ENCODE data around the gene DENND5A.

DENND5A gene

DNA sequence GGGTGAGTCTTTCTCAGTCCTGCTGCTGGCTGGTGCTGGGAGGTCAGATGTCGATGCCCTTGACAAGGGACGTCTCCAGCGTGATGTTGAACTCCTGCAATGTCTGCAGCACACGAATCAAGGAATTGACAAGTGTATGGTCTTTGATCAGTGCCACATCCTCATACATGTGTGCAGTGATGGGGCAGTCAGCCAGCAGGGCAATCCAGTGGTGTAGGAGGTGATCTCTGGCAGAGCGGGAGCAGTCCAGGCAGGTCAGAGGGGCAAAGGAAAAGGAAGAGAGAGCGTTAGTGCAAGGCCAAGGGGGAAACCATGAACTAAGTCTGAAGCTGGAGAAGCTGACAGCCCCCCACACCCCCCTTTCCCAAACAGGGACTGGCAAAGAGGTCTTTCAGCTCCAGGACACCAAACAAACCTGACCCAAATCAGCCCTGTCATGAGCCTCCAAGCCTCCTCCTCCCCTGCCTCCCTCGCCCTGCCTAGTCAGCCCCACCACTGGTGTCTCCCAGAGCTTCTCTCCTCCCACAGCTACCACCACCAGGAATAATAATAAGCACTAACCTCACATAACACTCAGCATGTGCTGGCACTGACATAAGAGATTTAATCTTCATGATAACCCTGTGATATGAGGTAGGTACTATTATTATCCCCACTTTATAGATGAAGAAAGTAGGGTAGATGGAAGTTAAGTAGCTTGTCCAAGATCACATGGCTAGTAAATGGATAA is 125.4 kb downstream of the DENND5A start:
- DNase-seq = no peak

DNA sequence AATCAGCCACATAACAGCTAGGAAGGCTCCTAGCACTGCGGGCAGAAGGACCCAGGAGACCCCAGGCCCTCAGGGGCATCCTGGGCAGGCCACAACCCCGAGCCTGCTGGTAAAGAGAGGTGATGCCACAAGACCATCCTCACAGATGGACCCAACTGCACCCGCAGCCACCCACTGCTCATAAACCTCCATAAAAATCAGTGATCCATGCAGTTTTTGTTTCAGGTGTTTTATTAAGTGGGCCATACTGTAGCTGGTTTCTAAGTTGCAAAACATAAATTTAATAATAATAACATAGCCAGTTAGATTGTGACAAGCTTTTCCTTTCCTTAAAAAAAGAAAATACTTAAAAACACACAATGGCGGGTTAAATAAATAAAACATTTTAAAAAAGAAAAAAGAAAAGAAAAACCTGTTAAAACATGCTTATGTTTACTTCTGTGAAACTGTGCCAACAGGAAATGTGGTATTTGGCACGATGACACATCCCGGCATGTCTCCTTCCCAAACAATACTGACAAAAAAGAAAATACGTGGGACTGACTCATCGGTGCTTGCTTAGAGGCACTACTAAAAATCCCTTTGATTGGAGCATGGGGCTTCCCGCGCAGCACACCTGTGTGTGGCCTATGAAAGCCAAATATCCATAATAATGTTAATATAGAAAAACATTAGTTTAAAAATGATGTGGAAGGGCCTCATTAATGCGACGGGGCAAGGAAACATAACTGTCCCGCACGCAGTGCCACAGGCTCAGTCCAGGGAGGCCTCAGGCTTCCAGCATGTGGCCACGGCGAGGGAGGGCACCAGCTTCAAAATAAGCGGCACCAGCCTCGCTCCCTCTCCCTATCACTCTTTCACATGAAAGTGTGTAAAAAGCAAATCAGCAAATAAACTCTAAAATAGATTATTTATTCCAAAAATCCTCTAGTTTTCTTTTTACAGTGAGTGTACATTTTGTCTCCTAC is 126.3 kb downstream of the DENND5A start:
- no peak for DNase-seq

DNA sequence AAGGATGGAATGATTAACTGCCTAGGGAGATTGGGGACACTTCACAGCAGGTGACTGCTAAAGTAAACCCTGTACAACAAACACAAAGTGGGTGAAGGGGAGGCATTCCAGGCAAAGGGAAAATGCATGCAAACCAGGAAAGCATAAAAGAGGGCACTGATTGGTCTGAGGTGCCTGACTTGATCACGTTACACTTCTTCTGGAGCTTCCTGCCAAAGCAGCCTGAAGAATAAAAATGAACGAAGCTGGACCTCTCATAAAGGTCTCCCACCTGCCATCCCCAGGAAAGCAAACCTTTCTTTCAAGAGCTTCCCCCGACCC is 127.1 kb downstream of the DENND5A start:
- no peak for DNase-seq

DNA sequence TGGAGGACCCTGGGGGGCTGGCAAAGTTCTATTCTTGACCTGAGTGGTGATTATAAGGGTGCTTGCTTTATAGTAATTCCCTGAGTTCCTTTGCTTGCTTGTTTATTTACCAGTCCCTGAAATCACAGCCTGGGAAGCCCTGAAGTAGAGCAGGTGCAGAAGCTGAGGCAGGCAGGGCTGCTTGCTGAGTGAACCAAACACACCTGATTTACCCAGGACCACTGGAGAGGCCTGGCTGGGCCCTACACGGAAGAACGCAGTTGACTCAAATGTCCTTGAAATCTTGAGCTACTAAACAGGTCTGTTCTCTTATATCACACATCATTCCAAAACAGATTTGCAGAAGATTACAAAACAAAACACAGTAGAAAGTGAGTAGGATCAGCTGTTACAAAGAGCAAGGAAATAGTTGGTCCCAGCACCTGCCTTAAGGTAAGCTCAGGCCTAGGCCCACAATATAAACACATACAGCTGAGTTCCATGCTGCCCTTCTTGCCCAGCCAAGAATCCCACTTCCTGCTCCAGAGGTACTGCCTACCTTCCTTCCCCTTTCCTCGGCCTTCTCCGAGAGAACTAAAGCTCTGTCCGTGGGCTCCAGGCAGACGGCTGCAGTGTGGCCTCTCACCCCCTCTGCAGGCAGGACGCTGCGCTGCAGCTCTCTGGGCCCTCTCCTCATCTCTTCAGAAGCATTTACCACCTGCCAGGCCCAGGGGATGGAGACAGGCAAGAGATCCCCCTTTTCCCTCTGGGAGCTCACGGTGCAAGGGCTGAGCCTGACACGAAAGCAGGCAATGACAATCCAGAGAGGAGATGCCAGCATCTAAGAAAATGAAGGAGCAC is 127.6 kb downstream of the DENND5A start:
- peak in 56 of 58 donors; percentile 17 to 81 (median 53) for DNase-seq

DNA sequence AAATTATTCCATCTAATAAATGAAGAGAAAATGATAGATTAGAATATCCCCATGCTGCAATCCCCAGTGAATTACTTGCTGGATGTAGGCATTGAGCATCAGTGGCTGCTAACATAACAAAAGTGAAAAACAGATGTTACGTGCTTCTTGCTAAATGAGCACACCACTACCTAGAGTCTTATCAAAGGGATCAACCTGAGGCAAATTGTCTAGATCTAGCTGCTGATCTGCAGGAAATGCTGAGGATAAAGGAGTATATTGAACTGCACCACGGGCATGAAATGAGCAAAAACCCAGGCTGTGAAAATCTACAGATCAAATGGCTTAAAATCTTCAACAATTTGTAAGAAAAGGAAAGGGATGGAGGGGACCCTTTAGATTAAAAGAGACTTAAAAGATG is 128.4 kb downstream of the DENND5A start:
- DNase-seq = no peak

DNA sequence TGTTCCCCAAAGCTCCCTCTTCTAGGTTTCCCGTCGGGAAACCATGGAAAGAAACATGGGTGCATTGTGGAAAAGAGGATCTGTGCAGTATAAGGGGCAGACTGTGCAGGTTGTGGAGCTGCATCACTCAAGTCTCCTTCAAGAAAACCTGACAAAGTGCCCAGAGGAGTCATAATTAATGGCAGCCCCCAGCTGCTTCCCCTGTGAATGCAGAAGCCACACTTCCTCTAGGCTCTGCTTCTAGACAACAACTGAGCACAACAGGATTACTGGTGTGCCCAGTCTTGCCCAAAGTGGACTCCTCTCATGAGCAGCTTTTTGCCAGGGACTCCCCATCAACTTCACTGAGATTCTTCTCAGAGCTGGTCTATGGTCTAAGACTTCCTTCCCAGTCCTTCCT is 131.2 kb downstream of the DENND5A start:
- DNase-seq = no peak

DNA sequence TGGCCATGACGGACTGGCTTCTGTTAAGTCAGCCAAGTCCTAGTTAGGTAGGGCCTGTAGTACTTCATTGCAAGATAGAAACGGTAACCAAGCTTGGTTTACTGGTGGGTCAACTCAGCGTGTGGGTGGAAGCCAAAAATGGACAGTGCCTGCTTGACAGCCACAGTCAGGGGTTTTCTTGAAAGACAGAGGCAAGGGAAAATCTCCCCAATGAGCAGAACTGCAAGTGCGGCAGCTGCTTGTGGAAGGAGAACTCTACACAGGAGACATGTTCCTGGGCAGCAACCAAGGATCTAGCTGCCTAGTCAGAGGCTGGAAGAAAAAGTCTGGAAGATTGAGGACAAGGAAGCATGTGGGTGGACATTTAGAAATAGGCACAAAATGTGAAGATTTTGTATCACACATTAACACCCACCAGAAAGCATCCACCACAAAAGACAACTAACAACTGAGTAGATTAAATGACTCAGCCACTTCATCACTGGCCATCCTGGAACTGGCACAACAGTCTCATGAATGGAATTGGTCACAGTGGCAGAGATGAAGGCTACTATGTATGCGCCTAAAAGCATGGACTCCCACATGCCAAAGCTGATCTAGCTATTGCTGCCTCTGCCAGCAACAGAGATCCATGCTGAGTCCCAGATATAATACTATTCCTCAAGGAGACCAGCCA is 132.8 kb downstream of the DENND5A start:
- DNase-seq = peak in 18 of 58 donors; percentile 7 to 83 (median 48)

DNA sequence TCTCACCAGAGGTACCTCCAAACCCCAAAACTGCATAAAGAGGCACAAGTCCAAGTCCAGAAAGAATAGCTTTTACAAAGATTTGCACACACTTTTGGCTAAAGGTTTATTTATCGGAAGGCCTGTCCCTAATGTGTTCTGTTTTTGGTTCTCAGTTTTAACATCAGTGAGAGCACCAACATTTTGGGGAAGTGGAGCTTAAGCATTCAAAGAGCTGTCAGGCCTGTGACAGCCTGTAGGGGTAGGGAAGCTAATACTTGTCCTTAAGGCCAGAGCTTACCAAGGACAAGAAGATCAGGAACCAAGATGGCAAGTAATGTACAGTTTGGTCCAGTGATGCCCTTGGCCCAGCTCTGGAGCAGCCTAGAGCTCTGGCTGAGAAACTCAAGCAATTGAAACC is 134.9 kb downstream of the DENND5A start:
- no peak for DNase-seq

DNA sequence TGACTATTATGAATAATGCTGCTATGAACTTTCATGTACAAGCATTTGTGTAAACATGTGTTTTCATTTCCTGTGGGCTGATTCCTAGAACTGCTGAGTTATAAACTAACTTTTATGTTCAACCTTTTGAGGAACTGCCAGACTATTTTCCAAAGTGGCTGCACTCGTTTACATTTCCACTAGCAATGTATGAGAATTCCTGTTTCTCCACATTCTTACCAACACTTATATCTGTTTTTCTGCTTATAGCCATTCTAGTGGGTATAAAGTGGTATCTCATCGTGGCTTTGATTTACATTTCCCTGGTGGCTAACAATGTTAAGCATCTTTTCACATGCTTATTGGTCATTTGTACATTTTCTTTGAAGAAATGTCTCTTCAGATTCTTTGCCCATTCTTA is 138.5 kb downstream of the DENND5A start:
- no peak for DNase-seq

DNA sequence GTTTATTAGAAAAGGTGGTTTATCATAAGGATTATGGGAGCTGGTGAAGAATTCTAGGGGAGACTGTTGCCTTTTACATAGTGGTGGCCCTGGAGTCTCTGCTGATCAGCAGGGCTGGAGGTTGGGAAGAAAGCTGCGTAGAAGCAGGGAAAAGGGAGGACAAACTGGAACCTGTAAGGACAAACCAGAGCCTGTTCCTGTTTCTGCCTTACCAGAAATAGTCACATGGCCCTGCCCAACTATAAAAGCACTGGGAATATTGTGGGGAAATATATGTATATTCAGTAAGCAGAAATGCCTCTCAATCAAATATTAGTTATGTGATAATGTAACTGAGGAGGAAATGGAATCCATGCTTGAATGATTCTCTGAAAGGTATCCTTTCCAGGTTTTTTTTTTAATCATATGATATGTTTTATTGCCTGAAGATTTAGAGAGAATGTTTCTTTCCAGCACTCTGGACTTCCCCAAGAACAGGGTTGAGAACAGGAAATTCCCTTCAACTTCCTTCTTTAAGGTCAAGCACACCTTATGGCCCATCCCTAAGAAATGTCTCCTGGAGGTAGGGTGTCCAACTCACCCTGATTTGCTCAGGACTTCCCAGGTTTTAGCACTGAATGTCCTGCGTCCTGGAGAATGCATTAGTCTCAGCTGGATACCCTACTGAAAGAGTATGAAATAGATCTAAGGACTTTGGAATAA is 139.8 kb downstream of the DENND5A start:
- DNase-seq = no peak

DNA sequence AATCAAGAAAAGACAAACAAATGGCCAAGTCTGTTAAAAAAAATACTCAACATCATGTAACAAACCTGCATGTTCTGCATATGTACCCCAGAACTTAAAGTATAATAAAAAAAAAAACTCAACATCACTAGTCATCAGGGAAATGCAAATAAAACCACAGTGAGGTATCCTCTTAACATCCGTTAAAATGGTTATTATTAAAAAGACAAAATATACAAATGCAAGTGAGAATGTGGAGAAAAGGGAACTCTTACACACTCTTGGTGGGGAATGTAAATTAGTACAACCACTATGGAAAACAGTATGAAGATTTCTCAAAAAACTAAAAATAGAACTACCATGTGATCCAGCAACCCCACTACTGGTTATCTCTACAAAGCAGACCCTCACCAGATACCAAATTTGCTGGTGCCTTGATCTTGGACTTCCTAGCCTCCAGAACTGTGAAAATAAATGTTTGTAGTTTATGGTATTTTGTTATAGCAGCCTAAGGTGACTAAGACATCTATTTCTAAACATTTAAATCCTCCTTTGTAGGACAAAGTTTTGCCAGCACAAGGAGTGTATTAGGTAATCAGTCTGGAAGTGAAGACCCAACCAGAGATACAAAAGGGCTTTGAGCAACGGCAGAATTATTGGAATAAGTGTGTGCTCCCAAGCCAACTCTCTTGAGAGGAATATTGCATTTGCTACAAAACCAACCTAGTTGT is 141.4 kb downstream of the DENND5A start:
- no peak for DNase-seq

DNA sequence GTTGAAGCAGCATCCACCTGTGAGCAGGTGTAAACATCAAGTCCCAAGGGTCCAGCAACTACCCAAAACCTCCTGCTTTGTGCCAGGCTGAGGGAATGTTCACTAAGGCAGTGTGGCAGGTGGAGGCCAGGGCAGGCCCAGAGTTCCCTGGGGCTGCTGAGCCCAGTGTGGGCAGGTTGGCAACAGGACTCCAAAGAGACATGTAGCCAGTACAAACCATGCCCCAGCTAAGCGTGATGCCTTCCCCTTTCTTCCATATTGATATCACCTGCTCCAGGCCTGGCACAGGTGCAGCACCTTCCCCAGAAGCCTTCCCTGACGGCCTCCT is 143.7 kb downstream of the DENND5A start:
- no peak for DNase-seq

DNA sequence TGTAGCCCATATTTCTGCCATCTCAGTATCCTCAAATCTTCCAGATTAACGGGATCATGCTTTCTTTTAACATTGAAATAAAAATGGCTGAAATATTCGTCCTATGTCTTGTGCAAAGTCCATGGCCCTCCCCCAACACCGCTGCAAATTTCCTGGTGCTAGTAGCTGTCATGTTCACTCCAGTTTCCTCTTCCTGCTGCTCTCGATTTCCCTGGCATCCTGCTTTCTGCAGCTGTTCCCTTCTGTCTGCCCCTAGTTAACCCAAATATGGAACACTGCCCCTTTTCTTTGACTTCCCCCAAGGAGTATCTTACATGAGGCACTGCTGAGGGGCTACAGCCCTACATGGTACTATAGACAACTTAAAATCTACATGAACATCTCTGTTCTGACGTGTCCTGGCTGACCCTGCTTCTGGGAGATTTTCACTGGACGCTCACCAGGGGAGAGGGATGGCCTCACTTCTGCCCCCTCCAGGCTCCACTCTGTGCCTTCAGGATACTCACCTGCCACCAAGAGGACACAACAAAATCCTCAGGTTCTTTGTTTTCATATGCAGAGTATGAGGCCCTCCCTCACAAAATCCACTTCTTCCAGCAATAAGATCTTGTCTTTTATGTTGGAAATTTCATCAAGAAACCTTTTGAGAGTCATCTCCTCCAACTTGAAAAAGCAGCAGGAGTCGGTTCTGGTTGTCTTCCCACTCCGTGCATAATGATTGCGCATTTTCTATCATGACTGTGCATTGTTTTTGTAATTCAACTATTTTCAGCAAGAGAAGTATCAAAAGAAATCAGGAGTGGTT is 144.3 kb downstream of the DENND5A start:
- no peak for DNase-seq

DNA sequence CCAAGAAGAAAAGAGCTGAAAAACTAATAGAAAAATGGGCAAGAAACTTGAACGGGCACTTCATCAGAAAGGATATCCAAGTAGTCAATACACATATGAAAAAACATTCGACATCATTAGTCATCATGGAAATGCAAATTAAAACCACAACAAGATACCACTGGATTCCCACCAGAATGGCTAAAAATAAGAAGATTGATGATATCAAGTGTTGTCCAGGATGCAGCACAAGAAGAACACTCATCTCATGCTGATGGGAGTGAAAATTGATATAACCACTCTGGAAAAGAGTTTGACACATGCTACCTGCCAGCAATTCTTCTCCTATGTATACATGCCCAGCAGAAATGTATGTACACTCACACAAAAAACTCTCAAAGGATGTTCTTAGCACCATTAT is 146.9 kb downstream of the DENND5A start:
- no peak for DNase-seq

DNA sequence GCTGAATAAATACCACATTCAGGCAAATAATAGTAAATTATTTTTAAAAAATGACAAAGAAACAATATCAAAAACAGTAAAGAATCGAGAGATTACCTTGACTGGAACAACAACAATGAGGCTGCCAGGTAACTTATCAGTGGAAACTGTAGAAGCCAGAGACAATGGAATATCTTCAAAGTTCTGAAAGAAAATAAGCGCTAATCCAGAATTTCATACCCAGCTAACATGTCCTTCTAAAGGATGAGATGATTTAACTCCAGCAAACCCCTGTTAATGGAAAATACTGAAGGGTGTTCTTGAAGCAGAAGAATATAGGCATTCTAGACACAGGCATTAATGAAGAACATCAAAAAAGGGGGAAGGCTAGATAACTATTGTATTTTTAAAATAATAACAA is 153.1 kb downstream of the DENND5A start:
- DNase-seq = no peak

DNA sequence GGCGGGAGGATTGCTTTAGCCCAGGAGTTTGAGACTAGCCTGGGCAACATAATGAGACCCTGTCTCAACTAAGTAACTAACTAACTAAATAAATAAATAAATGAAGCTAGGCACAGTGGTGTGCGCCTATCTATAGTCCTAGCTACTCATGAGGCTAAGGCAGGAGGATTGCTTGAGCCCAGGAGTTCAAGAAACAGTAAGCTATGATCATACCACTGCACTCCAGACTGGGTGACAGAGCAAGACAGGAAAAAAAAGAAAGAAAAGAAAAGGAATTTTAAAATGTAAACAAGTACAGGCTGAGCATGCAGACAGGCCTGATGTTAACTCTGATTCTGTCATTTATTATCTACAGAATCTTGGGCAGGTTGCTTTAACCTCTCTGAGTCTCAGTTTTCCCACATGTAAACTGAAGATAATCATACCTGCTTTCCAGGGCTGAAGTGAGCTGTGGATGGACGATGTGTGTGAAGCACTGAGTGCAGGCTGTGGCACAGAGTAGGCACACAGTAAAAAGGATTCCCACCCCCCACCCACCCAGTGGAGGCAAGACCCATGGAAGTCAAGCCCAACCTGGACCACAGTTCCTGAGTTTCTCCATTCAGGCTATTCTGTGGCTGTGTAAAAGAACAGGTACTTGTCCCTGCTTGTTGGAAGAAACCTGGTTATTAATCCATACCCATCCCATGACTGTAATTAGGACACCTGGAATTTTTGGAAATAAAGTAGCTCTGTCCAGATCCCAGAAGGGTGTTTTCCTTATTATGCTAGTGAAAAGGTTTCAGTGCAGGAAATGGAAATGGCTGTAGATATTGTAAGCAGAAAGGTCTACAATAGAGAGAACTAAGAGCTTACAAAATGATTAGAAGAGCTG is 155.1 kb downstream of the DENND5A start:
- DNase-seq = no peak

DNA sequence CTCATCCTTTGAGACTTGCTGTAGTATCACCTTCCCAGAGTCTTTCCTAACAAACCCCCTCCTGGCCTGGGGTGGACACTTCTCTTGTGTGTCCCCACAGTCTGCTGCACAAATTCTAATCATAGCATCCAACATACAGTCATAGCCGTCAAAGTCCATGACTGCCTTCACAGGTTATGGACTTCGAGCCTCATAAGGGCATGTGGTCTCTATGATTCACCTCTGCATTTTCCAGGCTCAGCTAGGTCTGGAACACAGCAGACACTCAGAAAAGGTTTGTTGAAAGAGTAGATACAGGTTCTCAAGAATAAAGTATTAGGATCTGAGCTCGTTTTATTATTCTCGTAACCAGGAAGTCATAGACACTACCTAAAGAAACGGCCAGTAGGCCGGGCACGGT is 160.6 kb downstream of the DENND5A start:
- DNase-seq = no peak
